Measurements from ENCODE around the gene C11orf68. TPM values are rescaled to one million over a fixed set of nuclear protein-coding genes. Genes with fewer than 3 reads are reported as not detected.
A peak's percentile ranks its signal among the peaks of the same experiment; 100 is the strongest.

Gene C11orf68
- total RNA-seq, 1 donor from 2014 or later: 31.2 TPM

DNA sequence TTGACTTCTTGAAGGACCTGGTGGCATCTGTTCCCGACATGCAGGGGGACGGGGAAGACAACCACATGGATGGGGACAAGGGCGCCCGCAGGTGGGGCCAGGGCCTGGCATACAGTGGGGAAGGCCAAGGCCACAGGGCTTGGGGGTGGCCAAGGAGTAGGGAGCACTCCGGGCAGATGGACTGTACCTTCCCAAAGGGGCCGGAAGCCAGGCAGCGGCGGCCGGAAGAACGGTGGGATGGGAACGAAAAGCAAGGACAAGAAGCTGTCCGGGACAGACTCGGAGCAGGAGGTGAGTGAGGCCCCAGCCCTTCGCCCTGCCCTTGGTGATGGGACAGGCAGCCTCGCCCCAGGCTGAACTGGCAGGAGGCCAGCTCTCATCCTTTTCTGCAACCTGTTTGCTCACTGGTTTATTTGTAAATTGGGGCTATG lies 1.5 kb upstream of the C11orf68 start:
- Mint-ChIP-seq H3K27ac (no peak overlapping the region), H3K36me3 (peaks cover 4% of the 10 kb centered on the region), H3K9me3 (no peaks in the 10 kb centered on the region), H3K27me3 (no peaks in the 10 kb centered on the region), H3K4me1 (ENCODE audit: unreplicated experiment) (peaks cover 10% of the 10 kb centered on the region), H3K4me3 (peak overlapping the region; percentile 91)
- TF ChIP-seq CTCF (conservative IDR thresholded peaks at IDR 0.05): no peak
- no peak for DNase-seq (ENCODE audit: extremely low spot score, unreplicated experiment)

GRCh38 chr11:65919573-65920371 lies 910 bp upstream of the C11orf68 start:
- Mint-ChIP-seq H3K9me3 (no peaks in the 10 kb centered on the region), H3K36me3 (peaks cover 4% of the 10 kb centered on the region), H3K27ac (peak overlapping the region; percentile 51), H3K4me1 (ENCODE audit: unreplicated experiment) (peaks cover 16% of the 10 kb centered on the region), H3K27me3 (no peaks in the 10 kb centered on the region), H3K4me3 (peak overlapping the region; percentile 91)
- DNase-seq (ENCODE audit: extremely low spot score, unreplicated experiment): no peak
- no peak for TF ChIP-seq CTCF (conservative IDR thresholded peaks at IDR 0.05)

DNA sequence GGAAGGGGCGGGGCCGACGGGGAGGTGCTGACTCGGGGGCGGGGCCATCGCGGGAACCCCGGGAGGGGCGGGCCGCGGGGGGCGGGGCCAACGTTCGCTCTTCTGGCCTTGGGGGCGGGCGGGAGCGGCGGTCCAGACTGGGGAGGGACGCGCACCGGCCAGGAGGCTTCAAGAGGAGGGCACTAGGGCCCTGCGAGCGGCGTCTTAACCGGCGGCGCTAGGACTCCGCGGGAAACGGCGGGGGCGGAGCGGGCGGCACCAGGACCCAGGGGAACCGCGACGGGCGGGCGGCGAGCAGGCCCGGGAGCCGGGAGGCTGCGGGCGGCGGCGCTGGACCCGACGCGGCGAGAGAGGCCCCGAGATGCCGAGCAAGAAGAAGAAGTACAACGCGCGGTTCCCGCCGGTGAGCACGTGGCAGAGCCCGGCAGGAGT lies 295 bp upstream of the C11orf68 start, which contains the start of gene DRAP1:
DRAP1 (plus strand) TSS at position 286 of the 432 bp plus-strand sequence; CDS start at position 362, 76 bp downstream.
- H3K27ac Mint-ChIP-seq: peak within 1 kb of the TSS; percentile 79
- H3K9me3 Mint-ChIP-seq: no peaks in the 10 kb centered on the region
- no peak for TF ChIP-seq CTCF (conservative IDR thresholded peaks at IDR 0.05)
- no peaks in the 10 kb centered on the region for H3K27me3 Mint-ChIP-seq
- peaks cover 4% of the 10 kb centered on the region for H3K36me3 Mint-ChIP-seq
- H3K4me3 Mint-ChIP-seq: peak within 1 kb of the TSS; percentile 91
- H3K4me1 Mint-ChIP-seq (ENCODE audit: unreplicated experiment): peaks cover 16% of the 10 kb centered on the region
- peak; percentile 99 for DNase-seq (ENCODE audit: extremely low spot score, unreplicated experiment)

GRCh38 chr11:65917434-65918210 lies 1.2 kb downstream of the C11orf68 start:
- H3K4me3 Mint-ChIP-seq: peak overlapping the region; percentile 86
- peaks cover 16% of the 10 kb centered on the region for H3K4me1 Mint-ChIP-seq (ENCODE audit: unreplicated experiment)
- H3K9me3 Mint-ChIP-seq: no peaks in the 10 kb centered on the region
- peaks cover 1% of the 10 kb centered on the region for H3K36me3 Mint-ChIP-seq
- H3K27ac Mint-ChIP-seq: peak overlapping the region; percentile 74
- TF ChIP-seq CTCF (conservative IDR thresholded peaks at IDR 0.05): no peak
- H3K27me3 Mint-ChIP-seq: no peaks in the 10 kb centered on the region
- DNase-seq (ENCODE audit: extremely low spot score, unreplicated experiment): no peak

DNA sequence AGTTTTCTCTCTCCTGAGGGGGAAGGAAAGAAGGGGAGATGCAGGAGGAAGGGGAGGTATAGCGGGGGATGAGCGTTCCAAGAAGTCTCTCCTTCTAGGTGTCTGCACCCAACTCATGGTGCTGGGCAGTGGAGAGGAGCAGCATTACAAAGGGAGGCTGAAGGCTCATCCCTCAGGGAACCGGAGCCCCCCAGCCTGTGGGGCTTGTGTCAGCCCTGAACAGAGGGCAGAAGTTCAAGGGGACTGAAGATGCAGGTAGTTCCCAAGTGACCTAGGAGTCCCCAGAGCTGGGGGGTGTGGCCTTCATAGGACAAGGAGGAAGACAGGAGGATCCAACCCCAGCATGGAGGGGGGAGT lies 1.8 kb downstream of the C11orf68 start:
- peak overlapping the region; percentile 74 for H3K27ac Mint-ChIP-seq

More for the DNA sequence above, 1.8 kb downstream of the C11orf68 start:
- Mint-ChIP-seq H3K9me3 (no peaks in the 10 kb centered on the region), H3K27me3 (no peaks in the 10 kb centered on the region), H3K4me1 (ENCODE audit: unreplicated experiment) (peaks cover 16% of the 10 kb centered on the region), H3K4me3 (peak overlapping the region; percentile 83), H3K36me3 (no peaks in the 10 kb centered on the region)
- no peak for TF ChIP-seq CTCF (conservative IDR thresholded peaks at IDR 0.05)
- no peak for DNase-seq (ENCODE audit: extremely low spot score, unreplicated experiment)
